Measurements from ENCODE around the gene IL16.

IL16 gene

GRCh38 chr15:81215531-81215930, 18.9 kb downstream of the IL16 start:
- TF ChIP-seq CTCF (IDR thresholded peaks at IDR 0.05; ENCODE audit: insufficient read depth, low read depth, low read length, missing control alignments): no peak
- no peak overlapping the region for H3K4me3 ChIP-seq (ENCODE audit: low read depth, low read length)
- no peak for DNase-seq (ENCODE audit: low read depth)

- H3K4me3 ChIP-seq (ENCODE audit: low read depth, low read length): no peak overlapping the region
- TF ChIP-seq CTCF (IDR thresholded peaks at IDR 0.05; ENCODE audit: insufficient read depth, low read depth, low read length, missing control alignments): no peak
- no peak for DNase-seq (ENCODE audit: low read depth)
Observed at GRCh38 chr15:81215983-81216382, 19.3 kb downstream of the IL16 start.

- no peak overlapping the region for H3K4me3 ChIP-seq (ENCODE audit: low read depth, low read length)
- TF ChIP-seq CTCF (IDR thresholded peaks at IDR 0.05; ENCODE audit: insufficient read depth, low read depth, low read length, missing control alignments): no peak
- no peak for DNase-seq (ENCODE audit: low read depth)
Observed at GRCh38 chr15:81216422-81216821, 19.7 kb downstream of the IL16 start.

GRCh38 chr15:81221449-81221848, 24.8 kb downstream of the IL16 start:
- no peak for TF ChIP-seq CTCF (IDR thresholded peaks at IDR 0.05; ENCODE audit: insufficient read depth, low read depth, low read length, missing control alignments)
- H3K4me3 ChIP-seq (ENCODE audit: low read depth, low read length): no peak overlapping the region
- no peak for DNase-seq (ENCODE audit: low read depth)

GRCh38 chr15:81222007-81222406, 25.3 kb downstream of the IL16 start:
- DNase-seq (ENCODE audit: low read depth): no peak
- H3K4me3 ChIP-seq (ENCODE audit: low read depth, low read length): no peak overlapping the region
- TF ChIP-seq CTCF (IDR thresholded peaks at IDR 0.05; ENCODE audit: insufficient read depth, low read depth, low read length, missing control alignments): no peak

- TF ChIP-seq CTCF (IDR thresholded peaks at IDR 0.05; ENCODE audit: insufficient read depth, low read depth, low read length, missing control alignments): no peak
Observed at GRCh38 chr15:81223346-81223971, 26.8 kb downstream of the IL16 start.

GRCh38 chr15:81224232-81224631, 27.6 kb downstream of the IL16 start:
- no peak for DNase-seq (ENCODE audit: low read depth)
- TF ChIP-seq CTCF (IDR thresholded peaks at IDR 0.05; ENCODE audit: insufficient read depth, low read depth, low read length, missing control alignments): no peak
- H3K4me3 ChIP-seq (ENCODE audit: low read depth, low read length): no peak overlapping the region

More at GRCh38 chr15:81223346-81223971, 26.8 kb downstream of the IL16 start:
- H3K4me3 ChIP-seq (ENCODE audit: low read depth, low read length): no peak overlapping the region
- no peak for DNase-seq (ENCODE audit: low read depth)

All from GM12865 (cell line).